Neuronal stem cell (in vitro differentiated cells): ENCODE measurements around the gene MKLN1.

Experiments used
- DNase-seq: peaks from one replicate; pipeline ENCODE4 v3.0.0-alpha.2; 2013; ENCODE audit warnings: low spot score
- H2AFZ ChIP-seq: one replicate; pipeline ENCODE4 v1.6.1; 2013; ENCODE audit warnings: mild to moderate bottlenecking, low read length, inconsistent platforms
- H2AK5ac ChIP-seq: 2 replicates; pipeline ENCODE4 v1.6.1; 2013; ENCODE audit warnings: low read depth, mild to moderate bottlenecking, inconsistent platforms, low read length, moderate library complexity, mixed read lengths
- H2BK120ac ChIP-seq: 2 replicates; pipeline ENCODE4 v1.6.1; 2013; ENCODE audit warnings: low read depth, mild to moderate bottlenecking, inconsistent platforms, low read length, moderate library complexity, mixed read lengths
- H2BK12ac ChIP-seq: one replicate; pipeline ENCODE4 v1.6.1; 2013; ENCODE audit warnings: low read length, inconsistent platforms
- H2BK15ac ChIP-seq: 2 replicates; pipeline ENCODE4 v1.6.1; 2013; ENCODE audit warnings: mild to moderate bottlenecking, low read length, inconsistent platforms, mixed read lengths
- H2BK5ac ChIP-seq: one replicate; pipeline ENCODE4 v1.6.1; 2013; ENCODE audit warnings: inconsistent platforms, mild to moderate bottlenecking, low read length, moderate library complexity
- H3K14ac ChIP-seq: one replicate; pipeline ENCODE4 v1.6.1; 2013; ENCODE audit warnings: low read length, inconsistent platforms
- H3K18ac ChIP-seq: 2 replicates; pipeline ENCODE4 v1.6.1; 2013; ENCODE audit warnings: low read length, inconsistent platforms
- H3K23ac ChIP-seq: 2 replicates; pipeline ENCODE4 v1.6.1; 2013; ENCODE audit warnings: low read depth, mild to moderate bottlenecking, mixed read lengths, low read length, inconsistent platforms; ENCODE audit not compliant: poor library complexity
- H3K27ac ChIP-seq: replicated peaks from 3 replicates; pipeline ENCODE4 v1.5.1; 2013; ENCODE audit warnings: low read length, inconsistent platforms
- H3K27me3 ChIP-seq, 3 experiments: 2 replicates each; pipeline ENCODE4 v1.6.1; 2013; ENCODE audit warnings: low read length in 3 of 3, mild to moderate bottlenecking in 2 of 3, inconsistent platforms in 1 of 3, low read depth in 1 of 3, mixed read lengths in 1 of 3, moderate library complexity in 1 of 3; ENCODE audit not compliant: control insufficient read depth in 3 of 3, insufficient read depth in 3 of 3
- H3K36me3 ChIP-seq, 2 donors: replicated peaks in 1 of 2; 2 replicates each; pipeline ENCODE4 v1.6.1; 2013; ENCODE audit warnings: low read length in 2 of 2; ENCODE audit not compliant: control insufficient read depth in 2 of 2, insufficient read depth in 2 of 2
- H3K4ac ChIP-seq: 2 replicates; pipeline ENCODE4 v1.6.1; 2013; ENCODE audit warnings: inconsistent platforms, mild to moderate bottlenecking, low read length, moderate library complexity
- H3K4me1 ChIP-seq, 2 donors: 1 replicate in 1 of 2; 2 replicates in 1 of 2; pipeline ENCODE4 v1.6.1; 2013; ENCODE audit warnings: low read length in 2 of 2, low read depth in 1 of 2; ENCODE audit not compliant: control insufficient read depth in 2 of 2, insufficient read depth in 1 of 2
- H3K4me2 ChIP-seq: one replicate; pipeline ENCODE4 v1.6.1; 2013; ENCODE audit warnings: mild to moderate bottlenecking, low read length, inconsistent platforms; ENCODE audit not compliant: insufficient read depth, poor library complexity, severe bottlenecking
- H3K4me3 ChIP-seq, 2 donors: 2 replicates each; pipeline ENCODE4 v1.5.1; 2013; ENCODE audit warnings: low read length in 2 of 2, mild to moderate bottlenecking in 2 of 2, inconsistent platforms in 1 of 2, moderate library complexity in 1 of 2
- H3K79me1 ChIP-seq: one replicate; pipeline ENCODE4 v1.6.1; 2013; ENCODE audit warnings: low read depth, mild to moderate bottlenecking, inconsistent platforms, low read length, moderate library complexity
- H3K9ac ChIP-seq: one replicate; pipeline ENCODE4 v1.6.1; 2013; ENCODE audit warnings: mild to moderate bottlenecking, low read depth, low read length, inconsistent platforms; ENCODE audit not compliant: poor library complexity
- H3K9me3 ChIP-seq, 2 donors: replicated peaks in 1 of 2; 2 replicates each; pipeline versions ENCODE3 to v1.6.1; 2013; ENCODE audit warnings: low read length in 2 of 2, mild to moderate bottlenecking in 2 of 2, inconsistent platforms in 1 of 2, low read depth in 1 of 2, mixed read lengths in 1 of 2, moderate library complexity in 1 of 2; ENCODE audit not compliant: control insufficient read depth in 2 of 2, insufficient read depth in 1 of 2
- H4K8ac ChIP-seq: one replicate; pipeline ENCODE4 v1.6.1; 2013; ENCODE audit warnings: low read depth, mild to moderate bottlenecking, inconsistent platforms, low read length, moderate library complexity
- H4K91ac ChIP-seq: one replicate; pipeline ENCODE4 v1.6.1; 2013; ENCODE audit warnings: low read length, low read depth, mild to moderate bottlenecking, inconsistent platforms; ENCODE audit not compliant: poor library complexity
- WGBS, 2 donors: extraction: QIAGEN DNeasy Blood & Tissue Kit; methylation state at CpG; one replicate each; pipeline ENCODE4 v1.1.7; 2013; ENCODE audit warnings: missing lambda C conversion rate in 2 of 2, mixed read lengths in 1 of 2; ENCODE audit not compliant: insufficient read length in 2 of 2, insufficient replicate concordance in 1 of 2; ENCODE audit errors: extremely low coverage in 2 of 2; 5-methylcytosine and 5-hydroxymethylcytosine counted together

Gene MKLN1

DNA sequence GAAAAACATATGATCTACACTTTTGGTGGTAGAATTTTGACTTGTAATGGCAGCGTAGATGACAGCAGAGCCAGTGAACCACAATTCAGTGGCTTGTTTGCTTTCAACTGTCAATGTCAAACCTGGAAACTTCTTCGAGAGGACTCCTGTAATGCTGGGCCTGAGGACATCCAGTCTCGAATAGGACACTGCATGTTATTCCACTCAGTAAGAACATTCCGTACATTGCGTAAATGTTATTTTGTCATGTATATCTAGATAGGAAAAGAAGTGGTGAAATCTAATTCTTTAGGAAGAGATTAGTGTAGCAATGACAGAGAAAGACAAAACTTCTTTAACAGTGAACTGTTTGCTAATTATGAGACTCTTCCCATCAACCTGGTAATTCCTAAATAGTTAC is 115.8 kb downstream of the MKLN1 start:
- Histone ChIP-seq H3K36me3 (peaks cover 3 to 94% of the 10 kb centered on the region in 2 donors), H3K27me3 (no peaks in the 10 kb centered on the region), H4K8ac (no peak overlapping the region), H3K14ac (no peak overlapping the region), H2BK5ac (no peak overlapping the region), H2BK120ac (no peak overlapping the region), H2AK5ac (no peak overlapping the region), H2BK12ac (no peak overlapping the region), H3K4me1 (no peaks in the 10 kb centered on the region), H3K79me1 (no peaks in the 10 kb centered on the region), H3K9ac (no peak overlapping the region), H3K27ac (no peak overlapping the region), H3K18ac (no peak overlapping the region), H3K23ac (no peak overlapping the region), H2BK15ac (no peak overlapping the region), H3K4me2 (no peak overlapping the region), H3K4me3 (no peak overlapping the region), H3K9me3 (peaks cover 0 to 14% of the 10 kb centered on the region in 2 donors), H3K4ac (no peak overlapping the region), H2AFZ (no peak overlapping the region), H4K91ac (no peak overlapping the region)
- no peak for DNase-seq
- WGBS, 2 donors = no CpG with 5 or more reads among the region's 5 CpGs

DNA sequence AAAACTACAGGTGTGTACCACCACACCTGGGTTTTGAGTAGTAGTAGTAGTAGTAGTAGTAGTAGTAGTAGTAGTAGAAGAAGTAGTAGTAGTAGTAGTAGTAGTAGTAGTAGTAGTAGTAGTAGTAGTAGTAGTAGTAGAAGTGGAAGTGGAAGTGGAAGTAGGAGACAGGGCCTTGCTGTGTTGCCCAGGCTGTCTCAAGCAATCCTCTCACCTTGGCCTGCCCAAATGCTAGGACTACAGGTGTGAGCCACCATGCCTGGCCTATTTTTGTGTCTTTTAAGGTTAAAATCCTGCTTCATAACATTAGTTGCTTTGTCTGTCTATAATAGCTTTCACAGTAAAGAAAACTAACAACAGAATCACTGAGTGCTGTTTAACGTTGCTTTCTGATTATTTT is 117.0 kb downstream of the MKLN1 start:
- no peaks in the 10 kb centered on the region for H3K79me1 ChIP-seq
- H3K27me3 ChIP-seq = no peaks in the 10 kb centered on the region
- no peak for DNase-seq
- no peak overlapping the region for H3K4me2 ChIP-seq
- peaks cover 0 to 14% of the 10 kb centered on the region in 2 donors for H3K9me3 ChIP-seq
- H3K4me3 ChIP-seq = no peak overlapping the region
- WGBS, 2 donors = no CpG with 5 or more reads among the region's 1 CpG
- H3K27ac ChIP-seq = no peak overlapping the region
- H2AK5ac ChIP-seq = no peak overlapping the region
- no peak overlapping the region for H2BK15ac ChIP-seq
- H2BK120ac ChIP-seq = no peak overlapping the region
- no peak overlapping the region for H2AFZ ChIP-seq
- no peaks in the 10 kb centered on the region for H3K4me1 ChIP-seq
- no peak overlapping the region for H3K18ac ChIP-seq
- peaks cover 3 to 94% of the 10 kb centered on the region in 2 donors for H3K36me3 ChIP-seq
- H3K9ac ChIP-seq = no peak overlapping the region
- no peak overlapping the region for H3K14ac ChIP-seq
- H4K8ac ChIP-seq = no peak overlapping the region
- H2BK12ac ChIP-seq = no peak overlapping the region
- H3K4ac ChIP-seq = no peak overlapping the region
- H3K23ac ChIP-seq = no peak overlapping the region
- H2BK5ac ChIP-seq = no peak overlapping the region
- no peak overlapping the region for H4K91ac ChIP-seq

DNA sequence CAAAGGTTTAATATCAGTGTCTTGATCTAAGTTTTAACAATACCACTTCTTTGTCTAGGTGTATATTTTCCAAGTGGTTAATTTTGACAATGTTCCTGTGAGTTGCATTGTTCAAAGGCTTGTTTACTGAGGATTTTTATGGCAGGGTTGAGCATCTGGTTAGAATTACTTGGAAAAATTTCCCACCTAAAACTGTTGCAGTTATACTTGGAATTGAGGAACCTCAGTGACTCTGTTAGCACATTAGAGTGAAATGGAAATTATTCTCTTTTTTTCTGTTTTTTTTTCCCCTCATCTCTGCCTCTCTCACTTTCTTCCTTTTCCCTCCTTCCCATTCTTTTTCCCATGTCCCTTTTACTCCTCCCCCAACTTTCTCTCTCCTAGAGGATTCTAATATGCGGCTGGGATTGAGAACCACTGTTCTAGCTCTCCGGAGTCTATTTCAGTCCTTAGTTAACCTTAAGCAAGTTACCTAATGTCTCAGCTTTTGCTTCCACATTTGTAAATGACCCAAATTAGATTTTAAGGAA is 121.8 kb downstream of the MKLN1 start:
- DNase-seq = no peak
- Histone ChIP-seq H3K23ac (no peak overlapping the region), H4K91ac (no peak overlapping the region), H2AFZ (no peak overlapping the region), H3K4ac (no peak overlapping the region), H3K4me2 (no peak overlapping the region), H3K18ac (no peak overlapping the region), H2BK5ac (no peak overlapping the region), H3K79me1 (no peaks in the 10 kb centered on the region), H4K8ac (no peak overlapping the region), H3K4me1 (no peaks in the 10 kb centered on the region), H3K14ac (no peak overlapping the region), H3K27ac (no peak overlapping the region), H3K9ac (no peak overlapping the region), H3K9me3 (no peaks in the 10 kb centered on the region), H2AK5ac (no peak overlapping the region), H2BK12ac (no peak overlapping the region), H3K36me3 (peaks cover 0 to 85% of the 10 kb centered on the region in 2 donors), H2BK15ac (no peak overlapping the region), H3K4me3 (no peak overlapping the region), H3K27me3 (no peaks in the 10 kb centered on the region), H2BK120ac (no peak overlapping the region)
- no CpG with 5 or more reads among the region's 2 CpGs for WGBS, 2 donors

DNA sequence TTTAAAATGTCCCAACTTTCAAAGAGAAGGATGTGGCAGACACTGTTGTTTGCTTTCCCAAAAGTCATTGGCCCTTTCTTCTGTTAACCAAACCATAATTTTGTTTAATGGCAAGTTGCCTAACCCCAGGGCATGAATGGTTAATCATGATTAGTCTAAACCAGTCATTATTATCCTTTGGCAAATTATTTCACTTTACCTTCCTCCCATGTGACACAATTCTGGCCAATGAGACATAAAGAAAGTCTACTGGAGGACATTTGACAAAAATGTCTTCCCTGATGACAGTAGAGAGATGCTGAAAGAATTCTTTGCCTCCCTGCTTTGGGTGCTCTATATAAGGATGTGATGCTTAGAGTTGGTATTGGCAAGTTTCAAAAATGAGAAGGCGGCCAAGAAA is 126.8 kb downstream of the MKLN1 start:
- Histone ChIP-seq H4K8ac (no peak overlapping the region), H3K9me3 (no peaks in the 10 kb centered on the region), H3K14ac (no peak overlapping the region), H3K27ac (no peak overlapping the region), H4K91ac (no peak overlapping the region), H3K79me1 (no peaks in the 10 kb centered on the region), H3K18ac (no peak overlapping the region), H3K4me3 (no peak overlapping the region), H2AK5ac (no peak overlapping the region), H3K27me3 (no peaks in the 10 kb centered on the region), H3K4ac (no peak overlapping the region), H2BK120ac (no peak overlapping the region), H3K36me3 (peaks cover 0 to 59% of the 10 kb centered on the region in 2 donors), H3K9ac (no peak overlapping the region), H2BK15ac (no peak overlapping the region), H3K4me1 (no peaks in the 10 kb centered on the region), H2BK12ac (no peak overlapping the region), H3K4me2 (no peak overlapping the region), H2BK5ac (no peak overlapping the region), H2AFZ (no peak overlapping the region), H3K23ac (no peak overlapping the region)
- no peak for DNase-seq
- WGBS, 2 donors = no CpG with 5 or more reads among the region's 1 CpG
